ENCODE measurements around the gene GALR2.
"Not testable (repeated sequence)": the region's sequence is repeated elsewhere in the genome, so short reads cannot be mapped to it uniquely, and the experiment has no call there.

Gene GALR2

GRCh38 chr17:76077584-76078110 lies 3.1 kb downstream of the GALR2 start:
- peaks cover 42% of the 10 kb centered on the region for H3K4me1 ChIP-seq

GRCh38 chr17:76078370-76078769 lies 3.8 kb downstream of the GALR2 start:
- not testable (repeated sequence) for H3K9me3 ChIP-seq (ENCODE audit: control insufficient read depth, low read length); H3K36me3 ChIP-seq (ENCODE audit: control insufficient read depth, insufficient read depth, low read length); H2AFZ ChIP-seq; H3K79me2 ChIP-seq; H3K4me3 ChIP-seq (ENCODE audit: low read depth, low read length); H3K9ac ChIP-seq; H3K27me3 ChIP-seq (ENCODE audit: control insufficient read depth, insufficient read depth, low read length); H3K27ac ChIP-seq; H3K4me2 ChIP-seq (ENCODE audit: low read length)
- peaks cover 38% of the 10 kb centered on the region for H3K4me1 ChIP-seq

More at GRCh38 chr17:76077584-76078110, 3.1 kb downstream of the GALR2 start:
- Histone ChIP-seq H3K36me3 (ENCODE audit: control insufficient read depth, insufficient read depth, low read length) (no peaks in the 10 kb centered on the region), H2AFZ (no peak overlapping the region), H3K4me2 (ENCODE audit: low read length) (no peak overlapping the region), H3K9me3 (ENCODE audit: control insufficient read depth, low read length) (no peaks in the 10 kb centered on the region), H3K4me3 (ENCODE audit: low read depth, low read length) (no peak overlapping the region), H3K79me2 (no peaks in the 10 kb centered on the region), H3K9ac (no peak overlapping the region), H3K27ac (no peak overlapping the region), H3K27me3 (ENCODE audit: control insufficient read depth, insufficient read depth, low read length) (peaks cover 3% of the 10 kb centered on the region)
- no peak for TF ChIP-seq CTCF (IDR thresholded peaks at IDR 0.05)

- Histone ChIP-seq H3K9ac (no peak within 1 kb of the TSS), H3K27ac (no peak within 1 kb of the TSS), H3K79me2 (no peaks in the 10 kb centered on the region), H3K4me2 (ENCODE audit: low read length) (no peak within 1 kb of the TSS), H3K4me1 (peaks cover 38% of the 10 kb centered on the region), H2AFZ (no peak within 1 kb of the TSS), H3K27me3 (ENCODE audit: control insufficient read depth, insufficient read depth, low read length) (peaks cover 3% of the 10 kb centered on the region), H3K9me3 (ENCODE audit: control insufficient read depth, low read length) (no peaks in the 10 kb centered on the region), H3K36me3 (ENCODE audit: control insufficient read depth, insufficient read depth, low read length) (no peaks in the 10 kb centered on the region), H3K4me3 (ENCODE audit: low read depth, low read length) (no peak within 1 kb of the TSS)
- no peak for TF ChIP-seq CTCF (IDR thresholded peaks at IDR 0.05)
These were observed 4.4 kb downstream of the GALR2 start, which contains the start of gene ZACN for GRCh38 chr17:76078860-76079534. Gene ZACN, plus strand, starts transcription at chr17:76079182. Its CDS starts 83 bp downstream, at chr17:76079265.

- no peak overlapping the region for H3K9ac ChIP-seq
- H3K27me3 ChIP-seq (ENCODE audit: control insufficient read depth, insufficient read depth, low read length): peaks cover 3% of the 10 kb centered on the region
- H3K4me3 ChIP-seq (ENCODE audit: low read depth, low read length): no peak overlapping the region
- H3K4me2 ChIP-seq (ENCODE audit: low read length): no peak overlapping the region
- TF ChIP-seq CTCF (IDR thresholded peaks at IDR 0.05): no peak
- peaks cover 38% of the 10 kb centered on the region for H3K4me1 ChIP-seq
- H3K36me3 ChIP-seq (ENCODE audit: control insufficient read depth, insufficient read depth, low read length): no peaks in the 10 kb centered on the region
- no peaks in the 10 kb centered on the region for H3K9me3 ChIP-seq (ENCODE audit: control insufficient read depth, low read length)
- H2AFZ ChIP-seq: no peak overlapping the region
- H3K27ac ChIP-seq: no peak overlapping the region
- no peaks in the 10 kb centered on the region for H3K79me2 ChIP-seq
These were observed 5.0 kb downstream of the GALR2 start for GRCh38 chr17:76079535-76079955.

GRCh38 chr17:76079956-76080767 lies 5.6 kb downstream of the GALR2 start:
- H2AFZ ChIP-seq: no peak overlapping the region
- H3K4me2 ChIP-seq (ENCODE audit: low read length): no peak overlapping the region
- H3K36me3 ChIP-seq (ENCODE audit: control insufficient read depth, insufficient read depth, low read length): no peaks in the 10 kb centered on the region
- peaks cover 3% of the 10 kb centered on the region for H3K27me3 ChIP-seq (ENCODE audit: control insufficient read depth, insufficient read depth, low read length)
- H3K9me3 ChIP-seq (ENCODE audit: control insufficient read depth, low read length): no peaks in the 10 kb centered on the region
- H3K4me3 ChIP-seq (ENCODE audit: low read depth, low read length): no peak overlapping the region
- peaks cover 33% of the 10 kb centered on the region for H3K4me1 ChIP-seq
- no peak overlapping the region for H3K9ac ChIP-seq
- TF ChIP-seq CTCF (IDR thresholded peaks at IDR 0.05): no peak
- no peak overlapping the region for H3K27ac ChIP-seq
- H3K79me2 ChIP-seq: no peaks in the 10 kb centered on the region

Data from parathyroid adenoma (tissue), 2 donors.